Choroid plexus epithelial cell (primary cell): ENCODE measurements around the gene ERC2.

Experiments
- DNase-seq: peaks from one replicate; pipeline ENCODE4 v3.0.0-alpha.2; 2010; ENCODE audit warnings: low read depth
- H3K4me3 ChIP-seq: 2 replicates; pipeline ENCODE4 v1.5.1; 2011; ENCODE audit warnings: low read depth, mild to moderate bottlenecking, control low read depth, low read length, moderate library complexity
- CTCF ChIP-seq: conservative IDR thresholded peaks from 2 replicates; pipeline ENCODE4 v1.5.1; 2011; ENCODE audit warnings: low read depth, mild to moderate bottlenecking, control low read depth, inconsistent platforms, low read length, moderate library complexity

The ERC2 gene

DNA sequence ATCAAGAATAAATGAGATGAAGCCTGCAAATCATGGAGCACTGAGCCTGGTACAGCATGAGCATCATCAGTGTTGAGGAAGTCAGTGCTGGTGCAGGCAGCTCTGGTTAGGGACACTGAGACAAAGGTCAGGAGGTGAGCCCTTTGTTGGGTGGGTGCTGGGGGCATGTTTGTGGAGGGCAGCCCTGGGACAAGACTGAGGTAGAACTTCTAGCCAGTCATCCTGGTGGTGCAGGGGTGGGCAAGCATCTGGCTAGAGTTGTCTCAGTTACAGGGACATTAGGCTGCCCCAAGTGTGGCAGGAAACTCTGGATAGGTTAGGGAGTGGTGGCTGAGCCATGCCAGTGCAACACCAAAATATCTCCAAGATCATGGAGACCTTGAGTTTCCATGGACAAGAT lies 1008.4 kb downstream of the ERC2 start:
- H3K4me3 ChIP-seq: no peak overlapping the region
- no peak for TF ChIP-seq CTCF
- DNase-seq: no peak
